HL-60 (cell line): ENCODE results near the gene DTWD2.
"Not testable (repeated sequence)": the region's sequence is repeated elsewhere in the genome, so short reads cannot be mapped to it uniquely, and the experiment has no call there.

Experiments
- CTCF ChIP-seq: IDR thresholded peaks from one replicate; pipeline ENCODE4 v1.5.1; 2011; ENCODE audit warnings: low read length, control low read depth, inconsistent platforms; ENCODE audit not compliant: insufficient read depth
- GABPA ChIP-seq: IDR thresholded peaks from 2 replicates; pipeline ENCODE4 v1.6.1; 2012; ENCODE audit warnings: low read depth
- POLR2AphosphoS5 ChIP-seq: IDR thresholded peaks from 2 replicates; pipeline ENCODE4 v1.6.1; 2012; ENCODE audit warnings: low read depth
- REST ChIP-seq: IDR thresholded peaks from 2 replicates; pipeline ENCODE4 v1.6.1; 2012; ENCODE audit warnings: low read depth; ENCODE audit not compliant: insufficient replicate concordance
- SPI1 ChIP-seq: IDR thresholded peaks from 2 replicates; pipeline ENCODE4 v1.6.1; 2012; ENCODE audit warnings: low read depth, mild to moderate bottlenecking, borderline replicate concordance

GRCh38 chr5:118952306-118952705 lies 36.0 kb downstream of the DTWD2 start:
- not testable (repeated sequence) for TF ChIP-seq CTCF, POLR2AphosphoS5, GABPA, SPI1, REST
